HepG2 (cell line): ENCODE results near the gene TOMM22. TPM values are rescaled to one million over a fixed set of nuclear protein-coding genes. Genes with fewer than 3 reads are reported as not detected.

Experiments used
- ERF ChIP-seq: IDR thresholded peaks from 2 replicates; pipeline ENCODE4 v1.6.1; 2018; ENCODE audit warnings: missing biosample characterization, missing genetic modification reagents
- ETS1 ChIP-seq: sonication (generic); formaldehyde crosslinking; IDR thresholded peaks from 2 replicates; pipeline ENCODE4 v1.4.0; 2020; ENCODE audit warnings: missing genetic modification reagents
- GLMP ChIP-seq: sonication (generic); formaldehyde crosslinking; IDR thresholded peaks from 2 replicates; pipeline ENCODE4 v1.9.0; 2021; ENCODE audit warnings: missing genetic modification reagents, mild to moderate bottlenecking, borderline replicate concordance
- GTF3A ChIP-seq: sonication (generic); formaldehyde crosslinking; conservative IDR thresholded peaks from 2 replicates; pipeline ENCODE4 v1.4.0; 2020; ENCODE audit warnings: mild to moderate bottlenecking, missing genetic modification reagents
- HMG20B ChIP-seq: conservative IDR thresholded peaks from 2 replicates; pipeline ENCODE4 v1.6.1; 2016; ENCODE audit warnings: missing genetic modification reagents, missing compliant biosample characterization
- HNRNPL ChIP-seq: fragments of 200-400 bp; formaldehyde crosslinking; IDR thresholded peaks from 2 replicates; pipeline ENCODE4 v1.6.1; 2017; ENCODE audit warnings: mild to moderate bottlenecking, low read depth, low read length
- ISL2 ChIP-seq: sonication (generic); formaldehyde crosslinking; IDR thresholded peaks from 2 replicates; pipeline ENCODE4 v1.5.0; 2020; ENCODE audit warnings: missing genetic modification reagents
- MED1 ChIP-seq: sonication (generic); formaldehyde crosslinking; IDR thresholded peaks from 2 replicates; pipeline ENCODE4 v1.4.0; 2020; ENCODE audit warnings: missing genetic modification reagents
- NFRKB ChIP-seq: fragments of 450-650 bp; IDR thresholded peaks from 2 replicates; pipeline ENCODE4 v1.6.1; 2017
- NFYB ChIP-seq: sonication (generic); formaldehyde crosslinking; IDR thresholded peaks from 2 replicates; pipeline ENCODE4 v1.4.0; 2020; ENCODE audit warnings: missing genetic modification reagents
- NR3C1 ChIP-seq: sonication (generic); formaldehyde crosslinking; IDR thresholded peaks from 2 replicates; pipeline ENCODE4 v1.4.0; 2020; ENCODE audit warnings: missing genetic modification reagents
- PHF5A ChIP-seq: IDR thresholded peaks from one replicate; pipeline ENCODE4 v1.6.1; 2018; ENCODE audit warnings: low read depth, missing genetic modification reagents; ENCODE audit not compliant: unreplicated experiment
- POGZ ChIP-seq: sonication (generic); formaldehyde crosslinking; IDR thresholded peaks from 2 replicates; pipeline ENCODE4 v1.4.0; 2020; ENCODE audit warnings: mild to moderate bottlenecking, missing genetic modification reagents
- SMC3 ChIP-seq: IDR thresholded peaks from 2 replicates; pipeline ENCODE4 v1.6.1; 2011; ENCODE audit warnings: low read length, improper control_type of control experiment
- SUZ12 ChIP-seq: fragments of 150-350 bp; IDR thresholded peaks from 2 replicates; pipeline ENCODE4 v1.6.1; 2014; ENCODE audit warnings: low read depth, low read length
- USF2 ChIP-seq, 2 experiments: sonication (generic) in 1 of 2; formaldehyde crosslinking in 1 of 2; IDR thresholded peaks; 2 replicates each; pipeline versions ENCODE4 v1.5.1 to v1.6.1; 2011 to 2020; ENCODE audit warnings: borderline replicate concordance in 1 of 2, low read depth in 1 of 2, low read length in 1 of 2, mild to moderate bottlenecking in 1 of 2, missing genetic modification reagents in 1 of 2, moderate library complexity in 1 of 2
- ZNF12 ChIP-seq: sonication (generic); formaldehyde crosslinking; IDR thresholded peaks from 2 replicates; pipeline ENCODE4 v1.5.0; 2020; ENCODE audit warnings: missing genetic modification reagents
- ZNF138 ChIP-seq: sonication (generic); formaldehyde crosslinking; IDR thresholded peaks from 2 replicates; pipeline ENCODE4 v1.5.0; 2020; ENCODE audit warnings: mild to moderate bottlenecking, low read depth, missing genetic modification reagents
- ZNF556 ChIP-seq: sonication (generic); formaldehyde crosslinking; IDR thresholded peaks from 2 replicates; pipeline ENCODE4 v1.4.0; 2020; ENCODE audit warnings: mild to moderate bottlenecking, missing genetic modification reagents, borderline replicate concordance
- ZNF724P ChIP-seq: sonication (generic); formaldehyde crosslinking; IDR thresholded peaks from 2 replicates; pipeline ENCODE4 v1.8.0; 2022; ENCODE audit warnings: missing genetic modification reagents, borderline replicate concordance
- ZNF878 ChIP-seq: sonication (generic); formaldehyde crosslinking; IDR thresholded peaks from 2 replicates; pipeline ENCODE4 v1.8.1; 2023; ENCODE audit warnings: mild to moderate bottlenecking, missing genetic modification reagents, moderate library complexity
- polyA plus RNA-seq, 8 experiments: library from polyadenylated mRNA; depleted of rRNA in 3 of 8; stranded (reverse) in 7 of 8; unstranded in 1 of 8; fragments of >200 nt; fragmentation: Illumina TruSeq in 4 of 8; extraction: Trizol in 4 of 8; gene quantifications; 2 replicates each; pipeline versions ENCODE4 v1.2.1 to v1.2.3, GENCODE V29; 2011 to 2016; ENCODE audit warnings: low read depth in 4 of 8, missing spikeins in 1 of 8, mixed read lengths in 1 of 8; ENCODE audit not compliant: insufficient read depth in 1 of 8
- total RNA-seq, 5 experiments: library from RNA; depleted of rRNA; stranded (reverse); fragments of >200 nt; fragmentation: Illumina TruSeq; extraction: Trizol; gene quantifications; 2 replicates each; pipeline ENCODE4 v1.2.3, GENCODE V29; 2016; ENCODE audit warnings: low read depth in 1 of 5

The TOMM22 gene
- total and polyA plus RNA-seq, 2 of the 13 experiments (the other 11 are each of a cell fraction or from before 2014, with no cell fraction given), result 46.9 to 118 TPM

- TF ChIP-seq GLMP (CRISPR knock-in tag), result no peak
- no peak for TF ChIP-seq ZNF138 (CRISPR knock-in tag)
- no peak for TF ChIP-seq SUZ12
- 0 out of 2 replicates have a peak, but pooled peaks have one; percentile 11 for TF ChIP-seq MED1
- TF ChIP-seq ISL2, result no peak
- TF ChIP-seq PHF5A (CRISPR knock-in tag), result peak; percentile 45
- no peak for TF ChIP-seq GTF3A (CRISPR knock-in tag)
- no peak for TF ChIP-seq ETS1 (CRISPR knock-in tag)
- no peak for TF ChIP-seq HNRNPL
- peak; percentile 28; the same call in 1 of the 2 replicates for TF ChIP-seq POGZ (CRISPR knock-in tag)
- TF ChIP-seq SMC3, result no peak
- TF ChIP-seq NFRKB, result no peak
- no peak for TF ChIP-seq ZNF724P (CRISPR knock-in tag)
- TF ChIP-seq ZNF878 (CRISPR knock-in tag), result no peak
- TF ChIP-seq ZNF556 (CRISPR knock-in tag), result no peak
- TF ChIP-seq NR3C1, result no peak
- TF ChIP-seq NFYB, result peak; percentile 98
- TF ChIP-seq ZNF12 (CRISPR knock-in tag), result no peak
- TF ChIP-seq USF2 (IDR thresholded peaks at IDR 0.05; ENCODE audit: low read depth, low read length), result peak; percentile 53
- peak; percentile 71 for TF ChIP-seq USF2 (CRISPR knock-in tag; IDR thresholded peaks at IDR 0.05; ENCODE audit: borderline replicate concordance)
- TF ChIP-seq ERF, result no peak
- TF ChIP-seq HMG20B (CRISPR knock-in tag), result no peak
Measured at GRCh38 chr22:38705235-38706100, 23.7 kb downstream of the TOMM22 start, which contains the start of gene GTPBP1 (continued).
